Stimulated activated CD8-positive, alpha-beta memory T cell treated with anti-CD3 and anti-CD28 coated beads, Interleukin-15, amount 100 ng/mL, for 1 hour (primary cell): Measurements from ENCODE around the gene SLC66A1.

Experiments used
- DNase-seq: peaks from one replicate; pipeline ENCODE4 v3.0.0-alpha.2; 2020; ENCODE audit warnings: low read depth

The SLC66A1 gene

GRCh38 chr1:19363536-19364152 lies 51.5 kb downstream of the SLC66A1 start:
- DNase-seq: no peak

- DNase-seq: no peak
Measured at GRCh38 chr1:19365721-19366120, 53.6 kb downstream of the SLC66A1 start.

- DNase-seq: no peak
Measured at GRCh38 chr1:19366599-19367536, 54.7 kb downstream of the SLC66A1 start.

- no peak for DNase-seq
Measured at GRCh38 chr1:19367584-19368041, 55.5 kb downstream of the SLC66A1 start.

- no peak for DNase-seq
Measured at GRCh38 chr1:19368050-19368449, 55.9 kb downstream of the SLC66A1 start.

GRCh38 chr1:19368964-19369363 lies 56.8 kb downstream of the SLC66A1 start:
- DNase-seq: no peak

- DNase-seq: no peak
Measured at GRCh38 chr1:19369396-19370090, 57.4 kb downstream of the SLC66A1 start.

GRCh38 chr1:19370453-19371170 lies 58.5 kb downstream of the SLC66A1 start:
- DNase-seq: no peak

GRCh38 chr1:19371226-19372135 lies 59.4 kb downstream of the SLC66A1 start:
- DNase-seq: no peak

GRCh38 chr1:19372136-19372514 lies 60.0 kb downstream of the SLC66A1 start:
- no peak for DNase-seq

GRCh38 chr1:19372602-19373001 lies 60.5 kb downstream of the SLC66A1 start:
- no peak for DNase-seq

GRCh38 chr1:19373211-19374082 lies 61.3 kb downstream of the SLC66A1 start:
- no peak for DNase-seq

GRCh38 chr1:19374083-19374801 lies 62.1 kb downstream of the SLC66A1 start:
- no peak for DNase-seq

- no peak for DNase-seq
Measured at GRCh38 chr1:19374926-19375325, 62.8 kb downstream of the SLC66A1 start.

- DNase-seq: no peak
Measured at GRCh38 chr1:19375631-19376400, 63.7 kb downstream of the SLC66A1 start.

- DNase-seq: no peak
Measured at GRCh38 chr1:19376428-19377372, 64.6 kb downstream of the SLC66A1 start.
